Measurements from ENCODE around the gene GPR146.

- TF ChIP-seq POLR2A (IDR thresholded peaks at IDR 0.05; ENCODE audit: low read depth, low read length) (no peak), TAF1 (IDR thresholded peaks at IDR 0.05; ENCODE audit: low read depth, low read length) (no peak)
Measured at GRCh38 chr7:1040790-1041189, 3.6 kb upstream of the GPR146 start.

All from GM12891 (cell line).